HepG2 (cell line): Measurements from ENCODE around the gene NOX3. TPM values are rescaled to one million over a fixed set of nuclear protein-coding genes. Genes with fewer than 3 reads are reported as not detected.
A peak's percentile ranks its signal among the peaks of the same experiment; 100 is the strongest.

Experiments
- ATAC-seq: fragments of 200-7000 bp; cut with Tn5 transposase; 3 replicates; pipeline ENCODE4 v1.9.1; 2020; ENCODE audit warnings: mild to moderate bottlenecking, moderate library complexity
- BruUV-seq: library from RNA; stranded (reverse); fragments of 400-500 nt; replicated peaks from 2 replicates; lab custom pipeline; 2021; lab: Mats Ljungman, UMichigan
- CTCF ChIA-PET: fragments of 300-600 bp; formaldehyde crosslinking; extraction: SDS; loops from one replicate; lab custom pipeline; 2021; ENCODE audit warnings: low total read pairs, inconsistent platforms, low intra/inter-chr PET ratio; lab: Yijun Ruan, JAX
- POLR2A ChIA-PET: fragments of 350-600 bp; sonication (Branson Sonifier 250); formaldehyde crosslinking; loops from one replicate; lab custom pipeline; 2020; ENCODE audit warnings: antibody characterized with exemption, inconsistent platforms; lab: Yijun Ruan, JAX
- DNase-seq: peaks from one replicate; pipeline ENCODE4 v3.0.0-alpha.2; 2015; ENCODE audit warnings: low spot score
- FAIRE-seq: peaks from 3 replicates; lab custom pipeline; 2011; peaks lifted over from hg19 to GRCh38; lab: Jason Lieb, UNC
- H2AFZ ChIP-seq: one replicate; pipeline ENCODE4 v1.6.1; 2011; ENCODE audit warnings: low read length, inconsistent platforms
- H3K27ac ChIP-seq: fragments of 300-600 bp; 3 replicates; pipeline ENCODE4 v1.8.0; 2011; ENCODE audit warnings: mixed run types, mild to moderate bottlenecking, mixed read lengths, low read length, inconsistent platforms; ENCODE audit not compliant: insufficient read depth; ENCODE audit errors: extremely low read length
- H3K27me3 ChIP-seq, 2 experiments: fragments of 200-600 bp in 1 of 2; 2 replicates in 1 of 2; 3 replicates in 1 of 2; pipeline versions ENCODE4 v1.6.0 to v1.8.0; 2011; ENCODE audit warnings: low read length in 2 of 2, mild to moderate bottlenecking in 2 of 2, moderate library complexity in 2 of 2, inconsistent platforms in 1 of 2; ENCODE audit not compliant: insufficient read depth in 2 of 2, control insufficient read depth in 1 of 2
- H3K36me3 ChIP-seq, 2 experiments: fragments of 200-600 bp in 1 of 2; replicated peaks in 1 of 2; 2 replicates in 1 of 2; 3 replicates in 1 of 2; pipeline versions ENCODE4 v1.5.1 to v1.8.0; 2011; ENCODE audit warnings: low read length in 2 of 2, inconsistent platforms in 1 of 2; ENCODE audit not compliant: insufficient read depth in 2 of 2, control insufficient read depth in 1 of 2
- H3K4me1 ChIP-seq: 2 replicates; pipeline ENCODE4 v1.5.1; 2012; ENCODE audit warnings: low read length, inconsistent platforms; ENCODE audit not compliant: insufficient read depth
- H3K4me2 ChIP-seq: 2 replicates; pipeline ENCODE4 v1.6.0; 2011; ENCODE audit warnings: low read depth, low read length, inconsistent platforms
- H3K4me3 ChIP-seq, 3 experiments: fragments of 200-600 bp in 1 of 3; sonication (generic), shearing (Covaris generic) in 1 of 3; replicated peaks in 1 of 3; 2 replicates each; pipeline ENCODE4 v1.5.1; 2011 to 2016; ENCODE audit warnings: low read length in 3 of 3, inconsistent platforms in 2 of 3, low read depth in 2 of 3, mild to moderate bottlenecking in 2 of 3, control low read depth in 1 of 3, mixed read lengths in 1 of 3; ENCODE audit not compliant: insufficient read depth in 1 of 3
- H3K79me2 ChIP-seq: one replicate; pipeline ENCODE4 v1.6.1; 2011; ENCODE audit warnings: low read length, inconsistent platforms; ENCODE audit not compliant: insufficient read depth
- H3K9ac ChIP-seq: 2 replicates; pipeline ENCODE4 v1.6.0; 2011; ENCODE audit warnings: mild to moderate bottlenecking, low read depth, low read length, inconsistent platforms; ENCODE audit not compliant: insufficient read depth
- H3K9me3 ChIP-seq: 2 replicates; pipeline ENCODE4 v1.5.1; 2012; ENCODE audit warnings: mild to moderate bottlenecking, low read length
- H4K20me1 ChIP-seq: 2 replicates; pipeline ENCODE4 v1.6.0; 2011; ENCODE audit warnings: inconsistent platforms, mild to moderate bottlenecking, low read length, moderate library complexity; ENCODE audit not compliant: insufficient read depth
- RORA ChIP-seq: sonication (generic); formaldehyde crosslinking; IDR thresholded peaks from 2 replicates; pipeline ENCODE4 v1.5.0; 2020; ENCODE audit warnings: mild to moderate bottlenecking, missing genetic modification reagents, moderate library complexity
- RXRB ChIP-seq: IDR thresholded peaks from 2 replicates; pipeline ENCODE4 v1.6.1; 2016; ENCODE audit warnings: borderline replicate concordance, missing genetic modification reagents, missing compliant biosample characterization
- ZNF335 ChIP-seq: sonication (generic); formaldehyde crosslinking; IDR thresholded peaks from 2 replicates; pipeline ENCODE4 v1.4.0; 2020; ENCODE audit warnings: missing genetic modification reagents
- ZNF562 ChIP-seq: sonication (generic); formaldehyde crosslinking; IDR thresholded peaks from 2 replicates; pipeline ENCODE4 v1.8.0; 2022; ENCODE audit warnings: missing genetic modification reagents, borderline replicate concordance
- ZNF773 ChIP-seq: sonication (generic); formaldehyde crosslinking; IDR thresholded peaks from 2 replicates; pipeline ENCODE4 v1.4.0; 2020; ENCODE audit warnings: missing genetic modification reagents, borderline replicate concordance
- ZNF782 ChIP-seq: sonication (generic); formaldehyde crosslinking; IDR thresholded peaks from 2 replicates; pipeline ENCODE4 v1.4.0; 2020; ENCODE audit warnings: missing genetic modification reagents, mild to moderate bottlenecking, borderline replicate concordance
- WGBS: methylation state at CpG from one replicate; pipeline ENCODE4 v1.1.6; 2017; ENCODE audit warnings: low lambda C conversion rate; 5-methylcytosine and 5-hydroxymethylcytosine counted together
- in situ Hi-C: cut with HindIII; loops from 2 replicates; pipeline ENCODE4 v1.10.0; 2017; ENCODE audit warnings: low pct_unique_long_range_greater_than_20kb; ENCODE audit not compliant: extremely low pct_ligation_motif_present
- intact Hi-C: fragments of 100-400 bp; cut with micrococcal nuclease; formaldehyde crosslinking; loops from one replicate; pipeline ENCODE4 v1.10.0; 2022; ENCODE audit not compliant: unreplicated experiment
- polyA plus RNA-seq, 8 experiments: library from polyadenylated mRNA; depleted of rRNA in 3 of 8; stranded (reverse) in 7 of 8; unstranded in 1 of 8; fragments of >200 nt; fragmentation: Illumina TruSeq in 4 of 8; extraction: Trizol in 4 of 8; gene quantifications; 2 replicates each; pipeline versions ENCODE4 v1.2.1 to v1.2.3, GENCODE V29; 2011 to 2016; ENCODE audit warnings: low read depth in 4 of 8, missing spikeins in 1 of 8, mixed read lengths in 1 of 8; ENCODE audit not compliant: insufficient read depth in 1 of 8
- total RNA-seq, 5 experiments: library from RNA; depleted of rRNA; stranded (reverse); fragments of >200 nt; fragmentation: Illumina TruSeq; extraction: Trizol; gene quantifications; 2 replicates each; pipeline ENCODE4 v1.2.3, GENCODE V29; 2016; ENCODE audit warnings: low read depth in 1 of 5
- TF ChIP-seq, protein P1 (sequence below): sonication (generic); formaldehyde crosslinking; IDR thresholded peaks from 2 replicates; pipeline ENCODE4 v1.5.0; 2020; ENCODE audit warnings: missing genetic modification reagents
- TF ChIP-seq, protein P2 (sequence below), 2 experiments: sonication (generic) in 1 of 2; formaldehyde crosslinking in 1 of 2; IDR thresholded peaks; 2 replicates each; pipeline versions ENCODE4 v1.5.1 to v1.6.1; 2011 to 2020; ENCODE audit warnings: borderline replicate concordance in 1 of 2, low read depth in 1 of 2, low read length in 1 of 2, mild to moderate bottlenecking in 1 of 2, missing genetic modification reagents in 1 of 2, moderate library complexity in 1 of 2
- TF ChIP-seq, protein P3 (sequence below): sonication (generic); formaldehyde crosslinking; IDR thresholded peaks from 2 replicates; pipeline ENCODE4 v1.9.0; 2022; ENCODE audit warnings: low read depth, missing genetic modification reagents
- TF ChIP-seq, protein P4 (sequence below): sonication (generic); formaldehyde crosslinking; IDR thresholded peaks from 2 replicates; pipeline ENCODE4 v1.4.0; 2020; ENCODE audit warnings: missing genetic modification reagents
- TF ChIP-seq, protein P5 (sequence below): IDR thresholded peaks from 2 replicates; pipeline ENCODE4 v1.6.1; 2016; ENCODE audit warnings: low read depth

NOX3 gene
- total and polyA plus RNA-seq, 2 of the 13 experiments (the other 11 are each of a cell fraction or from before 2014, with no cell fraction given) = 0.09 to 0.18 TPM

DNA sequence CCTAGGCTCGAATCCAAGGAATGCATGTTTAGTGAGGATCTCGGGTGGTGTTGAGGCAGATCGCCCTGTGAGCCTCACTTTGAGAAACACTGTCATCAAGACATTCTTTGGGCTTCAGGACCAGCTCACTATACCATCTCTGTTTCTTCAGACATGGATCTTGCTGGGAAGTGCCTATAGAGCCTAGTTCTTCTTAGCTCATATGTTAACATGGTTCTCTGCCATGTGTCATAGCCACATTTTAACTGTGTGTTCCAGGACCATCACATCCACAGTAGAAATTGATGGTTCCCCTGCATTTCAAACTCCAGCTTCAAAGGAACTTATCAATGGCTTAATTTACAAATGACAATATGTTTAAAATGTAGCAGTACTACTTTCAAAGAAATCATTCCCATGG is 57.4 kb downstream of the NOX3 start:
- ChIA-PET CTCF (interaction anchor here (1.8 kb wide), 1 partner anchor 71 kb away, joined by 7 read pairs; no protein-coding TSS in a partner anchor), POLR2A (interaction anchor here (0.6 to 4.0 kb wide), 15 partner anchors 10 to 131 kb away, joined by 3 to 81 read pairs (median 6); no protein-coding TSS in a partner anchor)
- H4K20me1 ChIP-seq = no peaks in the 10 kb centered on the region
- in situ Hi-C loops = no loop called here
- no peak for FAIRE-seq
- H3K79me2 ChIP-seq = no peaks in the 10 kb centered on the region
- ATAC-seq = no peak
- no peak overlapping the region for H3K4me2 ChIP-seq
- H3K27ac ChIP-seq = peak overlapping the region; percentile 96
- 95% methylated on average over 3 of the region's 3 CpGs for WGBS
- H3K9me3 ChIP-seq = no peaks in the 10 kb centered on the region
- BruUV-seq = no TSS peak
- intact Hi-C loops = loop anchor here (2.0 kb wide), 1 partner anchor 97 kb away; no protein-coding TSS in a partner anchor
- no peaks in the 10 kb centered on the region for H3K36me3 ChIP-seq
- peaks cover 96% of the 10 kb centered on the region for H3K4me1 ChIP-seq
- peak overlapping the region; percentile 78 for H3K9ac ChIP-seq
- no peak overlapping the region for H2AFZ ChIP-seq
- no peaks in the 10 kb centered on the region for H3K27me3 ChIP-seq
- DNase-seq = no peak
- no peak overlapping the region for H3K4me3 ChIP-seq
- TF ChIP-seq ZNF562 (no peak), RORA (no peak), ZNF782 (CRISPR knock-in tag) (no peak), ZNF773 (CRISPR knock-in tag) (no peak), ZNF335 (CRISPR knock-in tag) (0 out of 2 replicates have a peak, but pooled peaks have one; percentile 61), RXRB (CRISPR knock-in tag) (no peak)
- TF ChIP-seq, protein P1, sequence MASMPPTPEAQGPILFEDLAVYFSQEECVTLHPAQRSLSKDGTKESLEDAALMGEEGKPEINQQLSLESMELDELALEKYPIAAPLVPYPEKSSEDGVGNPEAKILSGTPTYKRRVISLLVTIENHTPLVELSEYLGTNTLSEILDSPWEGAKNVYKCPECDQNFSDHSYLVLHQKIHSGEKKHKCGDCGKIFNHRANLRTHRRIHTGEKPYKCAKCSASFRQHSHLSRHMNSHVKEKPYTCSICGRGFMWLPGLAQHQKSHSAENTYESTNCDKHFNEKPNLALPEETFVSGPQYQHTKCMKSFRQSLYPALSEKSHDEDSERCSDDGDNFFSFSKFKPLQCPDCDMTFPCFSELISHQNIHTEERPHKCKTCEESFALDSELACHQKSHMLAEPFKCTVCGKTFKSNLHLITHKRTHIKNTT (CRISPR knock-in tag) = no peak
- TF ChIP-seq, protein P2, sequence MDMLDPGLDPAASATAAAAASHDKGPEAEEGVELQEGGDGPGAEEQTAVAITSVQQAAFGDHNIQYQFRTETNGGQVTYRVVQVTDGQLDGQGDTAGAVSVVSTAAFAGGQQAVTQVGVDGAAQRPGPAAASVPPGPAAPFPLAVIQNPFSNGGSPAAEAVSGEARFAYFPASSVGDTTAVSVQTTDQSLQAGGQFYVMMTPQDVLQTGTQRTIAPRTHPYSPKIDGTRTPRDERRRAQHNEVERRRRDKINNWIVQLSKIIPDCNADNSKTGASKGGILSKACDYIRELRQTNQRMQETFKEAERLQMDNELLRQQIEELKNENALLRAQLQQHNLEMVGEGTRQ (IDR thresholded peaks at IDR 0.05; ENCODE audit: low read depth, low read length) = no peak
- TF ChIP-seq, protein P2 (CRISPR knock-in tag; IDR thresholded peaks at IDR 0.05; ENCODE audit: borderline replicate concordance) = no peak
- TF ChIP-seq, protein P3, sequence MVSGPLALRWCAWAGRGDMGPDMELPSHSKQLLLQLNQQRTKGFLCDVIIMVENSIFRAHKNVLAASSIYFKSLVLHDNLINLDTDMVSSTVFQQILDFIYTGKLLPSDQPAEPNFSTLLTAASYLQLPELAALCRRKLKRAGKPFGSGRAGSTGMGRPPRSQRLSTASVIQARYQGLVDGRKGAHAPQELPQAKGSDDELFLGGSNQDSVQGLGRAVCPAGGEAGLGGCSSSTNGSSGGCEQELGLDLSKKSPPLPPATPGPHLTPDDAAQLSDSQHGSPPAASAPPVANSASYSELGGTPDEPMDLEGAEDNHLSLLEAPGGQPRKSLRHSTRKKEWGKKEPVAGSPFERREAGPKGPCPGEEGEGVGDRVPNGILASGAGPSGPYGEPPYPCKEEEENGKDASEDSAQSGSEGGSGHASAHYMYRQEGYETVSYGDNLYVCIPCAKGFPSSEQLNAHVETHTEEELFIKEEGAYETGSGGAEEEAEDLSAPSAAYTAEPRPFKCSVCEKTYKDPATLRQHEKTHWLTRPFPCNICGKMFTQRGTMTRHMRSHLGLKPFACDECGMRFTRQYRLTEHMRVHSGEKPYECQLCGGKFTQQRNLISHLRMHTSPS (CRISPR knock-in tag) = no peak
- TF ChIP-seq, protein P4, sequence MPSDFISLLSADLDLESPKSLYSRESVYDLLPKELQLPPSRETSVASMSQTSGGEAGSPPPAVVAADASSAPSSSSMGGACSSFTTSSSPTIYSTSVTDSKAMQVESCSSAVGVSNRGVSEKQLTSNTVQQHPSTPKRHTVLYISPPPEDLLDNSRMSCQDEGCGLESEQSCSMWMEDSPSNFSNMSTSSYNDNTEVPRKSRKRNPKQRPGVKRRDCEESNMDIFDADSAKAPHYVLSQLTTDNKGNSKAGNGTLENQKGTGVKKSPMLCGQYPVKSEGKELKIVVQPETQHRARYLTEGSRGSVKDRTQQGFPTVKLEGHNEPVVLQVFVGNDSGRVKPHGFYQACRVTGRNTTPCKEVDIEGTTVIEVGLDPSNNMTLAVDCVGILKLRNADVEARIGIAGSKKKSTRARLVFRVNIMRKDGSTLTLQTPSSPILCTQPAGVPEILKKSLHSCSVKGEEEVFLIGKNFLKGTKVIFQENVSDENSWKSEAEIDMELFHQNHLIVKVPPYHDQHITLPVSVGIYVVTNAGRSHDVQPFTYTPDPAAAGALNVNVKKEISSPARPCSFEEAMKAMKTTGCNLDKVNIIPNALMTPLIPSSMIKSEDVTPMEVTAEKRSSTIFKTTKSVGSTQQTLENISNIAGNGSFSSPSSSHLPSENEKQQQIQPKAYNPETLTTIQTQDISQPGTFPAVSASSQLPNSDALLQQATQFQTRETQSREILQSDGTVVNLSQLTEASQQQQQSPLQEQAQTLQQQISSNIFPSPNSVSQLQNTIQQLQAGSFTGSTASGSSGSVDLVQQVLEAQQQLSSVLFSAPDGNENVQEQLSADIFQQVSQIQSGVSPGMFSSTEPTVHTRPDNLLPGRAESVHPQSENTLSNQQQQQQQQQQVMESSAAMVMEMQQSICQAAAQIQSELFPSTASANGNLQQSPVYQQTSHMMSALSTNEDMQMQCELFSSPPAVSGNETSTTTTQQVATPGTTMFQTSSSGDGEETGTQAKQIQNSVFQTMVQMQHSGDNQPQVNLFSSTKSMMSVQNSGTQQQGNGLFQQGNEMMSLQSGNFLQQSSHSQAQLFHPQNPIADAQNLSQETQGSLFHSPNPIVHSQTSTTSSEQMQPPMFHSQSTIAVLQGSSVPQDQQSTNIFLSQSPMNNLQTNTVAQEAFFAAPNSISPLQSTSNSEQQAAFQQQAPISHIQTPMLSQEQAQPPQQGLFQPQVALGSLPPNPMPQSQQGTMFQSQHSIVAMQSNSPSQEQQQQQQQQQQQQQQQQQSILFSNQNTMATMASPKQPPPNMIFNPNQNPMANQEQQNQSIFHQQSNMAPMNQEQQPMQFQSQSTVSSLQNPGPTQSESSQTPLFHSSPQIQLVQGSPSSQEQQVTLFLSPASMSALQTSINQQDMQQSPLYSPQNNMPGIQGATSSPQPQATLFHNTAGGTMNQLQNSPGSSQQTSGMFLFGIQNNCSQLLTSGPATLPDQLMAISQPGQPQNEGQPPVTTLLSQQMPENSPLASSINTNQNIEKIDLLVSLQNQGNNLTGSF (CRISPR knock-in tag) = no peak
- TF ChIP-seq, protein P5, sequence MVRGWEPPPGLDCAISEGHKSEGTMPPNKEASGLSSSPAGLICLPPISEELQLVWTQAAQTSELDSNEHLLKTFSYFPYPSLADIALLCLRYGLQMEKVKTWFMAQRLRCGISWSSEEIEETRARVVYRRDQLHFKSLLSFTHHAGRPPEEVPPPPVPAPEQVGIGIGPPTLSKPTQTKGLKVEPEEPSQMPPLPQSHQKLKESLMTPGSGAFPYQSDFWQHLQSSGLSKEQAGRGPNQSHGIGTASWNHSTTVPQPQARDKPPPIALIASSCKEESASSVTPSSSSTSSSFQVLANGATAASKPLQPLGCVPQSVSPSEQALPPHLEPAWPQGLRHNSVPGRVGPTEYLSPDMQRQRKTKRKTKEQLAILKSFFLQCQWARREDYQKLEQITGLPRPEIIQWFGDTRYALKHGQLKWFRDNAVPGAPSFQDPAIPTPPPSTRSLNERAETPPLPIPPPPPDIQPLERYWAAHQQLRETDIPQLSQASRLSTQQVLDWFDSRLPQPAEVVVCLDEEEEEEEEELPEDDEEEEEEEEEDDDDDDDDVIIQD = no peak
